ENCODE measurements around the gene AGPAT2. TPM values are rescaled to one million over a fixed set of nuclear protein-coding genes. Genes with fewer than 3 reads are reported as not detected.

AGPAT2 gene
- total RNA-seq, 2 donors from 2014 or later, result 94.2 to 275 TPM

DNA sequence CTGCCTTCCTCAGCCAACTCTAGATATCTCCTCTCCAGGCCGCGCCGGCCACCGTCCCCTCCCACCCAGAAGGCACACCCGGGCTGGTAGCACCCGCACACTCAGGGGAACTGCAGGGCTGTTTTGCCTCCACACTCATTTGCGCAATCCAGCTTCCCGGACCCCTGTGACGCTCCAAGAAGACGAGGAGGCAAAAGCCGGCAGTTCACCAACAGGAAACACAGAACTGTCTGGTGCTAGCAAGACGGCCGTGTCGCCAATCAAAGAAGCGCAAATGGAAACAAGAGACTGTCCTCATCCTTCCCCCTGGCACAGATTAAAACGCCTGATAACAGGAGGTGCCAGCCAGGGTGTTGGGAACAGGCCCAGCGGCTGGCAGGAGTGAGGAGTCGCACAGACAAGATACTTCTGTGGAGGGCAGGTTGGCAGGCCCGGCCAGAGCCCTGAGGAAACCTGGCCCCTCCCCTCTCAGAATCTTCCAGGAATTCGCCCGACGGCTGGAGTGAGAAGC is 7.8 kb downstream of the AGPAT2 start:
- Histone ChIP-seq H3K4me1 (peaks cover 64% of the 10 kb centered on the region), H3K27ac (peak overlapping the region in 1 of 4 donors; percentile 24), H3K36me3 (replicated peaks in 1 of 2; ENCODE audit: insufficient read depth in 1 of 2, low read depth in 2 of 2) (no peaks in the 10 kb centered on the region), H3K9me3 (no peaks in the 10 kb centered on the region), H3K27me3 (no peaks in the 10 kb centered on the region), H3K4me3 (no peak overlapping the region)
- WGBS, 2 donors, result 60 to 77% methylated on average over 21 to 22 of the region's 22 CpGs
- ATAC-seq, result no peak
- TF ChIP-seq, protein P1, sequence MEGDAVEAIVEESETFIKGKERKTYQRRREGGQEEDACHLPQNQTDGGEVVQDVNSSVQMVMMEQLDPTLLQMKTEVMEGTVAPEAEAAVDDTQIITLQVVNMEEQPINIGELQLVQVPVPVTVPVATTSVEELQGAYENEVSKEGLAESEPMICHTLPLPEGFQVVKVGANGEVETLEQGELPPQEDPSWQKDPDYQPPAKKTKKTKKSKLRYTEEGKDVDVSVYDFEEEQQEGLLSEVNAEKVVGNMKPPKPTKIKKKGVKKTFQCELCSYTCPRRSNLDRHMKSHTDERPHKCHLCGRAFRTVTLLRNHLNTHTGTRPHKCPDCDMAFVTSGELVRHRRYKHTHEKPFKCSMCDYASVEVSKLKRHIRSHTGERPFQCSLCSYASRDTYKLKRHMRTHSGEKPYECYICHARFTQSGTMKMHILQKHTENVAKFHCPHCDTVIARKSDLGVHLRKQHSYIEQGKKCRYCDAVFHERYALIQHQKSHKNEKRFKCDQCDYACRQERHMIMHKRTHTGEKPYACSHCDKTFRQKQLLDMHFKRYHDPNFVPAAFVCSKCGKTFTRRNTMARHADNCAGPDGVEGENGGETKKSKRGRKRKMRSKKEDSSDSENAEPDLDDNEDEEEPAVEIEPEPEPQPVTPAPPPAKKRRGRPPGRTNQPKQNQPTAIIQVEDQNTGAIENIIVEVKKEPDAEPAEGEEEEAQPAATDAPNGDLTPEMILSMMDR (IDR thresholded peaks at IDR 0.05), result no peak
- peak in 1 of 3 donors; percentile 33 for TF ChIP-seq POLR2A (IDR thresholded peaks at IDR 0.05)
- intact Hi-C loops (cut with DNase I), result no loop called here
- DNase-seq, result peak in 1 of 4 donors; percentile 73

DNA sequence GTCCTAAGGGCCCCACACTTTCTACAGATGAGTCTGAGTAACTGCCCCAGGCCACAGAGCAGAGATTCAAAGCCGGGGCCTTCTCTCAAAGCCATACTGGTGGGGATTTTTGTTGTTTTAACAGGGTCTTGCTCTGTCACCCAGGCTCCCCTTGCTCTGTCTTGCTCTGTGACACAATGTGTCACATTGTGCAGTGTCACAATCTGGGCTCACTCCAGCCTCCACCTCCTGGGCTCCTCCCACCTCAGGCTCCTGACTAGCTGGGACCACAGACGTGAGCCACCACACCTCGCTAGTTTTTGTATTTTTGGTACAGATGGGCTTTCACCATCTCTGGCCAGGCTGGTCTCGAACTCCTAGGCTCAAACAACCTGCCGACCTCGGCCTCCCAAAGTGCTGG is 8.6 kb downstream of the AGPAT2 start:
- intact Hi-C loops (cut with DNase I), result no loop called here
- WGBS, 2 donors, result 75 to 91% methylated on average over 5 to 6 of the region's 6 CpGs
- H3K27ac ChIP-seq, result no peak overlapping the region
- H3K9me3 ChIP-seq, result no peaks in the 10 kb centered on the region
- no peaks in the 10 kb centered on the region for H3K27me3 ChIP-seq
- H3K4me1 ChIP-seq, result peaks cover 62% of the 10 kb centered on the region
- no peak overlapping the region for H3K4me3 ChIP-seq
- no peaks in the 10 kb centered on the region for H3K36me3 ChIP-seq (replicated peaks in 1 of 2; ENCODE audit: insufficient read depth in 1 of 2, low read depth in 2 of 2)
- TF ChIP-seq, protein P1 (IDR thresholded peaks at IDR 0.05), result no peak
- TF ChIP-seq POLR2A (IDR thresholded peaks at IDR 0.05), result no peak
- no peak for DNase-seq
- no peak for ATAC-seq

DNA sequence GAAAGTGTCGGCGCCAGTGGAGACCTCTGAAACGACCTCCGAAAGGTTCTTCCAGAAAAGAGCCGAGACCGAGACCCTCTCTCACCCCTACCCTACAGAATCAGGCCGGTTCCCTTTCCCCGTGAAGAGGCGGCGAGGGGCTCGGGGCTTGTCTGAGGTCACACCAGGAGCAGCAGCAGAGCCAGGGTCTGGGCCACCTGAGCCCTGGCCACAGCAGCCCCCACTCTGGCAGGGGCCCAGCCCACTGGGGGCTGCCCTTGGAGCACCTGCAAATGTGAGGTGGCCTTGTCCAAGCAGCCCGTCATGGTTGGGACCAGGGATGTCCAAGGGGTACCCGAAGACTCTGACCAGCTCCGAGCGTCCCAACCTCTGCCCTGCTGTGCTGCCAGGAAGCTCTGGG is 9.2 kb downstream of the AGPAT2 start:
- whole genome bisulfite sequencing, 2 donors, result 86 to 87% methylated on average over 8 to 15 of the region's 15 CpGs
- Histone ChIP-seq H3K9me3 (no peaks in the 10 kb centered on the region), H3K27me3 (no peaks in the 10 kb centered on the region), H3K36me3 (replicated peaks in 1 of 2; ENCODE audit: insufficient read depth in 1 of 2, low read depth in 2 of 2) (no peaks in the 10 kb centered on the region), H3K4me1 (peaks cover 56% of the 10 kb centered on the region), H3K27ac (no peak overlapping the region), H3K4me3 (no peak overlapping the region)
- no peak for TF ChIP-seq POLR2A (IDR thresholded peaks at IDR 0.05)
- TF ChIP-seq, protein P1 (IDR thresholded peaks at IDR 0.05), result no peak
- intact Hi-C loops (cut with DNase I), result no loop called here
- DNase-seq, result no peak
- ATAC-seq, result no peak

DNA sequence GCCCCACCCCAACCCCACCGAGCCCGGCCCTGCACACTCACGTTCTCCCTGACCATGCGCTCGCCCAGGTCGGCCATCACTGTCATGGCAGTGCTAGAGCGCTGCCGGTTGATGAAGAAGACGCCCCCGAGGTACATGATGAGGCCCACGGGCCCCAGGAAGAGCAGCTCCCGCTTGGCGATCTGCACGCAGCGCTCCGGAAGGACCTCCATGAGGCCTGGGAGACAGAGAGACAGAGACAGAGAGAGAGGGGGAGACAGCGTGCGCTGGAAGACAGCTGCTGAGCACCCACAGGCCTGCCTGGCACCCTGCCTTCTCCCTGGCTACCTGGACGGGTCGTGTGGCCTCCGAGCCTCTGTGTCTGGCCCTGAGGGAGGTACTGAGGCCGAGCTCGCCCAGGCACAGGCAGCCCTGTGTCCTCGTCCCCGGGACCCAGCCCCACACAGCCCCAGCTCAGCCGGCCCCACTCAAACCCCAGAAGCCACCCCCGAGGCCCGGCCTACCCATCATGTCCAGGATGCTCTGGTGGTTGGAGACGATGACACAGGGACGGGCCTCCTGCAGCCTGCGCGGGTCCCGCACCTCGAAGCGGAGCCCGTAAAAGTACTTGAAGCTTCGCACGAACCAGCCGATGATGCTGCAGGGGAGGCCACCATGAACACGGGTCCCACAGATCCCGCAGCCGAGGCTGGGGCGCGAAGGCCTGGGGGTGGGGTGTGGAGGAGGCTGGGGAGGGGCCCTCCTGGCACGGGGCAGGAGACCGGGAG is 10.2 kb downstream of the AGPAT2 start:
- H3K4me3 ChIP-seq, result no peak overlapping the region
- no peaks in the 10 kb centered on the region for H3K36me3 ChIP-seq (replicated peaks in 1 of 2; ENCODE audit: insufficient read depth in 1 of 2, low read depth in 2 of 2)
- TF ChIP-seq, protein P1 (IDR thresholded peaks at IDR 0.05), result no peak
- no peak for TF ChIP-seq POLR2A (IDR thresholded peaks at IDR 0.05)
- H3K27me3 ChIP-seq, result no peaks in the 10 kb centered on the region
- no peaks in the 10 kb centered on the region for H3K9me3 ChIP-seq
- H3K4me1 ChIP-seq, result peaks cover 55% of the 10 kb centered on the region
- DNase-seq (no peak), ATAC-seq (no peak)
- 83 to 87% methylated on average over 17 to 44 of the region's 46 CpGs for WGBS, 2 donors
- intact Hi-C loops (cut with DNase I), result no loop called here
- H3K27ac ChIP-seq, result no peak overlapping the region

Measured in body of pancreas (tissue), 4 donors.